Thoracic aorta (tissue), 2 donors: ENCODE results near the gene KRT12. TPM values are rescaled to one million over a fixed set of nuclear protein-coding genes. Genes with fewer than 3 reads are reported as not detected.

Source experiments
- ATAC-seq: fragments of 150-250 bp; one replicate; pipeline ENCODE4 v1.8.0; 2017; ENCODE audit warnings: low read depth; ENCODE audit not compliant: insufficient number of reproducible peaks, low FRiP score
- DNase-seq: peaks from one replicate; pipeline ENCODE4 v3.0.0-alpha.2; 2020; ENCODE audit warnings: low spot score
- H3K27ac ChIP-seq, 2 donors: fragments of 200-600 bp; sonication (generic); 1 replicate in 1 of 2; 2 replicates in 1 of 2; pipeline ENCODE4 v1.5.1; 2016; ENCODE audit warnings: mild to moderate bottlenecking in 2 of 2, moderate library complexity in 2 of 2
- H3K27me3 ChIP-seq: fragments of 200-600 bp; sonication (generic); replicated peaks from 2 replicates; pipeline ENCODE4 v1.6.0; 2016; ENCODE audit warnings: mild to moderate bottlenecking; ENCODE audit not compliant: insufficient read depth
- H3K36me3 ChIP-seq: fragments of 200-600 bp; sonication (generic); one replicate; pipeline ENCODE4 v1.5.1; 2016
- H3K4me1 ChIP-seq, 2 donors: fragments of 200-600 bp; sonication (generic); 1 replicate in 1 of 2; 2 replicates in 1 of 2; pipeline versions ENCODE4 v1.5.1 to v1.6.0; 2016; ENCODE audit warnings: low read depth in 2 of 2, mild to moderate bottlenecking in 1 of 2; ENCODE audit not compliant: control insufficient read depth in 1 of 2
- H3K4me3 ChIP-seq: fragments of 200-600 bp; sonication (generic); 2 replicates; pipeline ENCODE4 v1.5.1; 2016; ENCODE audit warnings: mild to moderate bottlenecking
- H3K9me3 ChIP-seq: fragments of 200-600 bp; sonication (generic); 2 replicates; pipeline ENCODE4 v1.5.1; 2016
- total RNA-seq, 2 donors: library from RNA; depleted of rRNA; stranded (reverse); fragments of >200 nt; gene quantifications; one replicate each; pipeline versions ENCODE4 v1.1.0 to v1.2.3, GENCODE V29; 2016
- TF ChIP-seq, protein P1 (sequence below): fragments of 200-600 bp; sonication (generic); IDR thresholded peaks from one replicate; pipeline ENCODE4 v1.5.1; 2019; ENCODE audit warnings: antibody characterized with exemption

The KRT12 gene
- total RNA-seq, 2 donors from 2014 or later, result not detected

DNA sequence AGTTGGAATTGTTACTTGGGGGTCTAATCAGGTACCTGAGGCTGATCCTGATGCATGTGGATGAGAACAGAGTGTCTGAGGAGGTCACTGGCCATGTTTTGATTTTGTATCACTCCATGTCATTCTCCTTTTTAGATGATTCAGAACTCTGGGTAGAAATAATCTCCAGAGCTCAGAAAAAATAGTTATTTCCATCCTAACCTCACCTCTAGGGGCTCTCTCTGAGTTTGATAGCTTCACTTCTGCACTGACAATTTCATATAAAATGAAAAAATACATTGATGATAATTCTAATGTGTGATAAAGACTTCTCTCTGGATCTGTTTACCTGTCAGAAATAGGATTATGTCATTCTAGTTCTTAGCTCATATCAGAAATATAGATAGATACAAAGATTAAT lies 6.2 kb upstream of the KRT12 start:
- no peaks in the 10 kb centered on the region for H3K4me1 ChIP-seq
- no peak overlapping the region for H3K27ac ChIP-seq
- no peak overlapping the region for H3K4me3 ChIP-seq
- no peaks in the 10 kb centered on the region for H3K36me3 ChIP-seq
- TF ChIP-seq, protein P1, sequence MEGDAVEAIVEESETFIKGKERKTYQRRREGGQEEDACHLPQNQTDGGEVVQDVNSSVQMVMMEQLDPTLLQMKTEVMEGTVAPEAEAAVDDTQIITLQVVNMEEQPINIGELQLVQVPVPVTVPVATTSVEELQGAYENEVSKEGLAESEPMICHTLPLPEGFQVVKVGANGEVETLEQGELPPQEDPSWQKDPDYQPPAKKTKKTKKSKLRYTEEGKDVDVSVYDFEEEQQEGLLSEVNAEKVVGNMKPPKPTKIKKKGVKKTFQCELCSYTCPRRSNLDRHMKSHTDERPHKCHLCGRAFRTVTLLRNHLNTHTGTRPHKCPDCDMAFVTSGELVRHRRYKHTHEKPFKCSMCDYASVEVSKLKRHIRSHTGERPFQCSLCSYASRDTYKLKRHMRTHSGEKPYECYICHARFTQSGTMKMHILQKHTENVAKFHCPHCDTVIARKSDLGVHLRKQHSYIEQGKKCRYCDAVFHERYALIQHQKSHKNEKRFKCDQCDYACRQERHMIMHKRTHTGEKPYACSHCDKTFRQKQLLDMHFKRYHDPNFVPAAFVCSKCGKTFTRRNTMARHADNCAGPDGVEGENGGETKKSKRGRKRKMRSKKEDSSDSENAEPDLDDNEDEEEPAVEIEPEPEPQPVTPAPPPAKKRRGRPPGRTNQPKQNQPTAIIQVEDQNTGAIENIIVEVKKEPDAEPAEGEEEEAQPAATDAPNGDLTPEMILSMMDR, result no peak
- ATAC-seq (no peak), DNase-seq (no peak)
- no peaks in the 10 kb centered on the region for H3K27me3 ChIP-seq
- no peaks in the 10 kb centered on the region for H3K9me3 ChIP-seq

DNA sequence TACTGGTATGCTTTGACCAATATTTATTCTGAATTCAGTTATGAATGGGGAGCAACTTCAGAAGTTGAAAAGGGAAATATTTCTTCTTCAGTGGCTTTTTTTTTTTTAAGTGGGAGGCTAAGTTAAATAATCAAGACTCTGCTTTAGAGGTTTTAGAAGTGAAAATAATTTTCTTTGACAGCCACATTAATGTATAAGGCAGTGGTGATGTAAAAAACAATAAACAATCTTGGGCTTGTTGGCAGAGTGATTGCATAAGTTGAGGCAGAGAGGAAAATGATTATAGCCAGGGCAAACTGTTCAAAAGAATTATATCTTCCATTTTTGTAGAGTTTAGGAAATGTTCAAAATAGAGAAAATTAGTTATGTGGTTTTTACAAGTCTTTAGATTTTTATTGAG lies 5.4 kb upstream of the KRT12 start:
- no peaks in the 10 kb centered on the region for H3K9me3 ChIP-seq

DNA sequence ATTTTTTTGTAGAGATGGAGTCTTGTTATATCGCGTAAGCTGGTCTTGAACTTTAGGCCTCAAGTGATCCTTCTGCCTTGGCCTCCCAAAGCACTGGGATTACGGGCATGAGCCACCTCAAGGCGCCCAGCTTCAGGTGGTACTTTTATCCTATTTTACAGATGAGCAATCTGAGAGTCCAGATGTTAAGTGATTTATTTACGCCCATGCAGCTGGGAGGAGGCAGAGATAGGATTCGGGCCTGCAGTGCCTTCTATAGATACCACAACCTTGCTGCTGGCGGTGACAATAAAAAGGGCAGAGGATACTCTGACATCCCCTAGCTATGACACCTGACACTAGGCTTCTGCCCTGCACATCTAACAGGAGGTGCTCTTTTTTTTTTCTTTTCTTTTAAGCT lies 4.3 kb upstream of the KRT12 start:
- TF ChIP-seq, protein P1, result no peak
- no peak overlapping the region for H3K27ac ChIP-seq
- ATAC-seq, result no peak
- H3K27me3 ChIP-seq, result no peaks in the 10 kb centered on the region
- H3K4me3 ChIP-seq, result no peak overlapping the region
- H3K9me3 ChIP-seq, result no peaks in the 10 kb centered on the region
- no peak for DNase-seq
- no peaks in the 10 kb centered on the region for H3K36me3 ChIP-seq
- no peaks in the 10 kb centered on the region for H3K4me1 ChIP-seq

More for the DNA sequence above, 5.4 kb upstream of the KRT12 start:
- no peaks in the 10 kb centered on the region for H3K36me3 ChIP-seq
- no peaks in the 10 kb centered on the region for H3K27me3 ChIP-seq
- H3K27ac ChIP-seq, result no peak overlapping the region
- ATAC-seq (no peak), DNase-seq (no peak)
- no peak overlapping the region for H3K4me3 ChIP-seq
- TF ChIP-seq, protein P1, result no peak
- no peaks in the 10 kb centered on the region for H3K4me1 ChIP-seq

DNA sequence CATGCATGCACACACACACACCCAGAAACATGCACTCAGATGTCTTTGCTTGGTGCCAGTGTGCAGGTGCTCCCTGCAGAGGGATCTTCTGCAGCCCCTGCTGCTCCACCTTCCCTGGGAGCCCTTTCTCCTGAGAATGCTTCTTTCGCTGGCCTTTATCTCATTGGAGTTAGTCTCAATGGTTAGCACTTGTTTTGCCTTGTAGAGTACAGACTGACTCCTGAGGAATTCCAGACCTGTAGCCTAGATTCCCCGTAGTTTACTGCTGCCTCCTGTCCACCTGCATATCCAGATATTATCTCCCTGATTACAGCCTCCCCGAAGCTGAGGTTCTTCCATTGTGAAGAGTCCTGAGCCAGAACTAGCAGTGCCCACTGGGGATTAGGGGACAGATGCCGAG lies 3.1 kb upstream of the KRT12 start:
- TF ChIP-seq, protein P1, result no peak
- Histone ChIP-seq H3K27me3 (no peaks in the 10 kb centered on the region), H3K4me1 (no peaks in the 10 kb centered on the region), H3K4me3 (no peak overlapping the region), H3K36me3 (no peaks in the 10 kb centered on the region), H3K27ac (no peak overlapping the region), H3K9me3 (no peaks in the 10 kb centered on the region)
- DNase-seq (no peak), ATAC-seq (no peak)

DNA sequence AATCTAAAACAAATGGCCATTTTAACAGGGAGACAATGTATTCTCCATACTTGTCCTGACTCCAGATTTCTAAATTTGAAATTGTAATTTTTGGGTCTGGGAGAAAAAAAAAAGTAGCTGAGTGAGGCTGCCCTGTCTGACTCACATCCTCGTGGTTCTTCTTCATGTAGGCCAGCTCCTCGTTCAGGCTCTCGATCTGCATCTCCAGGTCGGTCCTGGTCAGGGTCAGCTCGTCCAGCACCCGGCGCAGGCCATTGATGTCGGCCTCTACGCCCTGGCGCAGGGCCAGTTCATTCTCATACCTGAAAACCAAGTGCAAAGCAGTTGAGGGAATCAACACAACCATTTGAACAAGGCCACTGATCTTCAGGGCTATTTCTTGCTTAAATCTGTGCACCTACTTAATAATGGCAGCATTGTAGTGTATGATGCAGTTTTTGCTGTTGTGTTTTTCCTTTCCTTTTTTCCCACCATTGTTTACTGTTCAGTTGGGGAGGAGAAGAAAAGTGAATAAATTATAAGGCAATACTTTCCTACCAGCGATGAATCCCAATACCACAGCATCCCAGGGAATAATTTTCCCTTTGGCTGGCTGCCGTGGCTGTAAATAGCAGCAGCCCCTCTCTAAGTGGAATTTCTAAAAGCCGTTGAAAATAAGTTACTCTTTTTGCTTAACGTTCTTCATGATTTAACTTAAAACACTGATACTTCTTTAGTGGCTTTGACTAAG lies 2.2 kb downstream of the KRT12 start:
- Histone ChIP-seq H3K27ac (no peak overlapping the region), H3K4me3 (no peak overlapping the region), H3K36me3 (no peaks in the 10 kb centered on the region), H3K4me1 (no peaks in the 10 kb centered on the region), H3K27me3 (no peaks in the 10 kb centered on the region), H3K9me3 (no peaks in the 10 kb centered on the region)
- TF ChIP-seq, protein P1, result no peak
- no peak for DNase-seq
- no peak for ATAC-seq
